ENCODE measurements around the gene ELFN1.
"Not testable (repeated sequence)": the region's sequence is repeated elsewhere in the genome, so short reads cannot be mapped to it uniquely, and the experiment has no call there.

Gene ELFN1

GRCh38 chr7:1715331-1715625 is 45.2 kb downstream of the ELFN1 start:
- WGBS, 2 experiments (ENCODE audit: insufficient coverage in 2 of 2) = 89 to 92% methylated on average over 2 to 3 of the region's 5 CpGs
- H3K4me3 ChIP-seq (ENCODE audit: extremely low read depth, insufficient read depth, low read length, poor library complexity, severe bottlenecking) = no peak overlapping the region
- peaks cover 28% of the 10 kb centered on the region for H3K4me1 ChIP-seq (ENCODE audit: control insufficient read depth, insufficient read depth, low read length, poor library complexity, severe bottlenecking)
- no peaks in the 10 kb centered on the region for H3K9me3 ChIP-seq (ENCODE audit: control insufficient read depth, low read length)
- H3K36me3 ChIP-seq (ENCODE audit: control insufficient read depth, insufficient read depth, low read length) = peaks cover 32% of the 10 kb centered on the region
- H3K27ac ChIP-seq (ENCODE audit: low read depth, low read length, severe bottlenecking) = no peak overlapping the region

- no peaks in the 10 kb centered on the region for H3K9me3 ChIP-seq (ENCODE audit: control insufficient read depth, low read length)
- H3K4me1 ChIP-seq (ENCODE audit: control insufficient read depth, insufficient read depth, low read length, poor library complexity, severe bottlenecking) = peaks cover 28% of the 10 kb centered on the region
- peaks cover 29% of the 10 kb centered on the region for H3K36me3 ChIP-seq (ENCODE audit: control insufficient read depth, insufficient read depth, low read length)
- WGBS, 2 experiments (ENCODE audit: insufficient coverage in 2 of 2) = 68 to 72% methylated on average over 5 to 6 of the region's 6 CpGs
- H3K27ac ChIP-seq (ENCODE audit: low read depth, low read length, severe bottlenecking) = no peak overlapping the region
- H3K4me3 ChIP-seq (ENCODE audit: extremely low read depth, insufficient read depth, low read length, poor library complexity, severe bottlenecking) = no peak overlapping the region
Measured at GRCh38 chr7:1715671-1716074, 45.6 kb downstream of the ELFN1 start.

GRCh38 chr7:1716263-1717094 is 46.4 kb downstream of the ELFN1 start:
- Histone ChIP-seq H3K36me3 (ENCODE audit: control insufficient read depth, insufficient read depth, low read length) (peaks cover 26% of the 10 kb centered on the region), H3K27ac (ENCODE audit: low read depth, low read length, severe bottlenecking) (peak overlapping the region; percentile 41), H3K4me1 (ENCODE audit: control insufficient read depth, insufficient read depth, low read length, poor library complexity, severe bottlenecking) (peaks cover 28% of the 10 kb centered on the region), H3K4me3 (ENCODE audit: extremely low read depth, insufficient read depth, low read length, poor library complexity, severe bottlenecking) (no peak overlapping the region), H3K9me3 (ENCODE audit: control insufficient read depth, low read length) (no peaks in the 10 kb centered on the region)
- WGBS, 2 experiments (ENCODE audit: insufficient coverage in 2 of 2) = 66 to 75% methylated on average over 15 to 17 of the region's 20 CpGs

GRCh38 chr7:1717095-1717483 is 47.0 kb downstream of the ELFN1 start:
- Histone ChIP-seq H3K36me3 (ENCODE audit: control insufficient read depth, insufficient read depth, low read length) (peaks cover 26% of the 10 kb centered on the region), H3K27ac (ENCODE audit: low read depth, low read length, severe bottlenecking) (no peak overlapping the region), H3K4me1 (ENCODE audit: control insufficient read depth, insufficient read depth, low read length, poor library complexity, severe bottlenecking) (peaks cover 28% of the 10 kb centered on the region), H3K4me3 (ENCODE audit: extremely low read depth, insufficient read depth, low read length, poor library complexity, severe bottlenecking) (no peak overlapping the region), H3K9me3 (ENCODE audit: control insufficient read depth, low read length) (no peaks in the 10 kb centered on the region)
- WGBS, 2 experiments (ENCODE audit: insufficient coverage in 2 of 2) = 91 to 92% methylated on average over 10 of the region's 10 CpGs

GRCh38 chr7:1717903-1718676 is 48.0 kb downstream of the ELFN1 start:
- Histone ChIP-seq H3K27ac (ENCODE audit: low read depth, low read length, severe bottlenecking) (no peak overlapping the region), H3K4me1 (ENCODE audit: control insufficient read depth, insufficient read depth, low read length, poor library complexity, severe bottlenecking) (peaks cover 28% of the 10 kb centered on the region), H3K4me3 (ENCODE audit: extremely low read depth, insufficient read depth, low read length, poor library complexity, severe bottlenecking) (no peak overlapping the region), H3K36me3 (ENCODE audit: control insufficient read depth, insufficient read depth, low read length) (peaks cover 26% of the 10 kb centered on the region), H3K9me3 (ENCODE audit: control insufficient read depth, low read length) (no peaks in the 10 kb centered on the region)
- WGBS, 2 experiments (ENCODE audit: insufficient coverage in 2 of 2) = 94 to 96% methylated on average over 13 of the region's 15 CpGs

- 87 to 92% methylated on average over 3 to 4 of the region's 10 CpGs for WGBS, 2 experiments (ENCODE audit: insufficient coverage in 2 of 2)
- peaks cover 24% of the 10 kb centered on the region for H3K4me1 ChIP-seq (ENCODE audit: control insufficient read depth, insufficient read depth, low read length, poor library complexity, severe bottlenecking)
- peaks cover 26% of the 10 kb centered on the region for H3K36me3 ChIP-seq (ENCODE audit: control insufficient read depth, insufficient read depth, low read length)
- not testable (repeated sequence) for H3K4me3 ChIP-seq (ENCODE audit: extremely low read depth, insufficient read depth, low read length, poor library complexity, severe bottlenecking); H3K27ac ChIP-seq (ENCODE audit: low read depth, low read length, severe bottlenecking); H3K9me3 ChIP-seq (ENCODE audit: control insufficient read depth, low read length)
Measured at GRCh38 chr7:1718850-1719249, 48.8 kb downstream of the ELFN1 start.

- H3K9me3 ChIP-seq (ENCODE audit: control insufficient read depth, low read length); H3K27ac ChIP-seq (ENCODE audit: low read depth, low read length, severe bottlenecking); H3K4me3 ChIP-seq (ENCODE audit: extremely low read depth, insufficient read depth, low read length, poor library complexity, severe bottlenecking): not testable (repeated sequence)
- 57 to 69% methylated on average over 3 to 8 of the region's 13 CpGs for WGBS, 2 experiments (ENCODE audit: insufficient coverage in 2 of 2)
- Histone ChIP-seq H3K4me1 (ENCODE audit: control insufficient read depth, insufficient read depth, low read length, poor library complexity, severe bottlenecking) (peaks cover 20% of the 10 kb centered on the region), H3K36me3 (ENCODE audit: control insufficient read depth, insufficient read depth, low read length) (peaks cover 26% of the 10 kb centered on the region)
Measured at GRCh38 chr7:1719256-1719655, 49.2 kb downstream of the ELFN1 start.

- Histone ChIP-seq H3K36me3 (ENCODE audit: control insufficient read depth, insufficient read depth, low read length) (peaks cover 21% of the 10 kb centered on the region), H3K9me3 (ENCODE audit: control insufficient read depth, low read length) (no peaks in the 10 kb centered on the region), H3K4me1 (ENCODE audit: control insufficient read depth, insufficient read depth, low read length, poor library complexity, severe bottlenecking) (peaks cover 16% of the 10 kb centered on the region), H3K27ac (ENCODE audit: low read depth, low read length, severe bottlenecking) (no peak overlapping the region), H3K4me3 (ENCODE audit: extremely low read depth, insufficient read depth, low read length, poor library complexity, severe bottlenecking) (no peak overlapping the region)
- 91% methylated on average over 6 to 7 of the region's 7 CpGs for WGBS, 2 experiments (ENCODE audit: insufficient coverage in 2 of 2)
Measured at GRCh38 chr7:1719913-1720312, 49.8 kb downstream of the ELFN1 start.

- Histone ChIP-seq H3K4me1 (ENCODE audit: control insufficient read depth, insufficient read depth, low read length, poor library complexity, severe bottlenecking) (peaks cover 16% of the 10 kb centered on the region), H3K36me3 (ENCODE audit: control insufficient read depth, insufficient read depth, low read length) (peaks cover 17% of the 10 kb centered on the region), H3K27ac (ENCODE audit: low read depth, low read length, severe bottlenecking) (no peak overlapping the region), H3K4me3 (ENCODE audit: extremely low read depth, insufficient read depth, low read length, poor library complexity, severe bottlenecking) (no peak overlapping the region), H3K9me3 (ENCODE audit: control insufficient read depth, low read length) (no peaks in the 10 kb centered on the region)
- WGBS, 2 experiments (ENCODE audit: insufficient coverage in 2 of 2) = 97% methylated on average over 6 to 8 of the region's 8 CpGs
Measured at GRCh38 chr7:1720326-1720725, 50.2 kb downstream of the ELFN1 start.

- 83 to 93% methylated on average over 10 to 12 of the region's 14 CpGs for WGBS, 2 experiments (ENCODE audit: insufficient coverage in 2 of 2)
- H3K4me1 ChIP-seq (ENCODE audit: control insufficient read depth, insufficient read depth, low read length, poor library complexity, severe bottlenecking) = peaks cover 16% of the 10 kb centered on the region
- peaks cover 16% of the 10 kb centered on the region for H3K36me3 ChIP-seq (ENCODE audit: control insufficient read depth, insufficient read depth, low read length)
- no peak overlapping the region for H3K27ac ChIP-seq (ENCODE audit: low read depth, low read length, severe bottlenecking)
- H3K4me3 ChIP-seq (ENCODE audit: extremely low read depth, insufficient read depth, low read length, poor library complexity, severe bottlenecking) = no peak overlapping the region
- H3K9me3 ChIP-seq (ENCODE audit: control insufficient read depth, low read length) = no peaks in the 10 kb centered on the region
Measured at GRCh38 chr7:1721047-1721690, 51.1 kb downstream of the ELFN1 start.
